ENCODE results near the gene SORCS3. TPM values are rescaled to one million over a fixed set of nuclear protein-coding genes. Genes with fewer than 3 reads are reported as not detected.

SORCS3 gene
- total and polyA plus RNA-seq, 2 of the 4 experiments (the other 2 are of a cell fraction): not detected

GRCh38 chr10:104922810-104923209 is 281.7 kb downstream of the SORCS3 start:
- H3K79me1 ChIP-seq (ENCODE audit: low read depth in 1 of 2, low read length in 2 of 2): no peaks in the 10 kb centered on the region
- H2BK20ac ChIP-seq (ENCODE audit: low read depth, low read length): no peak overlapping the region
- no peak overlapping the region for H3K18ac ChIP-seq (ENCODE audit: low read depth, low read length)
- no peak overlapping the region for H3K4me3 ChIP-seq (ENCODE audit: insufficient read depth, low read depth, low read length)
- no peak overlapping the region for H4K91ac ChIP-seq (ENCODE audit: insufficient read depth, low read depth, low read length)
- WGBS, 2 experiments (ENCODE audit: extremely low coverage in 2 of 2, insufficient read length in 1 of 2): no CpG with 5 or more reads among the region's 3 CpGs
- DNase-seq (no peak), ATAC-seq (ENCODE audit: low read depth) (no peak)
- dilution Hi-C loops (cut with HindIII; ENCODE audit: low sequenced_read_pairs, unreplicated experiment): no loop called here
- H4K8ac ChIP-seq (ENCODE audit: low read depth in 2 of 2, low read length in 2 of 2): no peak overlapping the region
- no peak overlapping the region for H2BK5ac ChIP-seq (ENCODE audit: low read depth, low read length, poor library complexity, severe bottlenecking)
- in situ Hi-C loops (cut with MboI; ENCODE audit: low sequenced_read_pairs): no loop called here
- no peak overlapping the region for H4K5ac ChIP-seq (ENCODE audit: low read depth, low read length)
- BruUV-seq (replicated peaks): no TSS peak
- H3K23ac ChIP-seq (ENCODE audit: low read depth, low read length): no peak overlapping the region
- no peak for TF ChIP-seq USF2 (IDR thresholded peaks at IDR 0.05; ENCODE audit: low read depth, low read length)
- TF ChIP-seq NFE2L2 (IDR thresholded peaks at IDR 0.05; ENCODE audit: low read depth, low read length): no peak
- TF ChIP-seq MAFK (IDR thresholded peaks at IDR 0.05; ENCODE audit: low read depth, low read length): no peak
- TF ChIP-seq RCOR1 (IDR thresholded peaks at IDR 0.05; ENCODE audit: insufficient replicate concordance, low read length): no peak
- TF ChIP-seq RFX5 (IDR thresholded peaks at IDR 0.05; ENCODE audit: low read depth, low read length): no peak
- no peak for TF ChIP-seq POLR2A (IDR thresholded peaks at IDR 0.05; ENCODE audit: low read depth, low read length)
- TF ChIP-seq CTCF (conservative IDR thresholded peaks at IDR 0.05; ENCODE audit: low read depth, low read length): no peak
- no peak for TF ChIP-seq BHLHE40 (IDR thresholded peaks at IDR 0.05; ENCODE audit: low read depth, low read length)
- TF ChIP-seq MXI1 (IDR thresholded peaks at IDR 0.05; ENCODE audit: borderline replicate concordance, low read depth, low read length): no peak
- TF ChIP-seq CEBPB (IDR thresholded peaks at IDR 0.05; ENCODE audit: low read depth, low read length): no peak
- TF ChIP-seq MAZ (IDR thresholded peaks at IDR 0.05; ENCODE audit: borderline replicate concordance, low read depth, low read length): no peak
- no peak for TF ChIP-seq CHD1 (IDR thresholded peaks at IDR 0.05; ENCODE audit: low read depth, low read length)
- TF ChIP-seq SMC3 (IDR thresholded peaks at IDR 0.05; ENCODE audit: low read depth, low read length): no peak
- TF ChIP-seq RAD21 (IDR thresholded peaks at IDR 0.05; ENCODE audit: low read length): no peak
- TF ChIP-seq FOS (IDR thresholded peaks at IDR 0.05; ENCODE audit: low read depth, low read length): no peak
- no peak for TF ChIP-seq ELK1 (IDR thresholded peaks at IDR 0.05; ENCODE audit: borderline replicate concordance, low read depth, low read length)
- H2AFZ ChIP-seq (replicated peaks; ENCODE audit: low read length, poor library complexity): no peak overlapping the region
- H2BK120ac ChIP-seq (ENCODE audit: low read depth, low read length): no peak overlapping the region
- ChIA-PET CTCF (interaction anchor here (0.6 kb wide), 1 partner anchor 432 kb away, joined by 3 read pairs; no protein-coding TSS in a partner anchor), POLR2A (ENCODE audit: unreplicated experiment) (no interaction called here)
- H3K14ac ChIP-seq (replicated peaks; ENCODE audit: low read depth, low read length): no peak overlapping the region
- no peaks in the 10 kb centered on the region for H4K20me1 ChIP-seq (ENCODE audit: insufficient read depth, low read length)
- H3K9me3 ChIP-seq (ENCODE audit: control insufficient read depth, insufficient read depth, low read length): peaks cover 13% of the 10 kb centered on the region; the same call in 1 of the 2 replicates
- H3K27me3 ChIP-seq (ENCODE audit: control insufficient read depth, insufficient read depth, low read length): no peaks in the 10 kb centered on the region
- H2AK9ac ChIP-seq (replicated peaks; ENCODE audit: low read depth, low read length, poor library complexity): no peak overlapping the region
- no peaks in the 10 kb centered on the region for H3K4me1 ChIP-seq (ENCODE audit: control insufficient read depth, insufficient read depth, low read length)
- no peak overlapping the region for H3K4me2 ChIP-seq (ENCODE audit: low read depth, low read length)
- no peak overlapping the region for H3K9ac ChIP-seq (ENCODE audit: low read depth, low read length)
- intact Hi-C loops (cut with micrococcal nuclease): no loop called here
- H3K27ac ChIP-seq (ENCODE audit: insufficient read depth, low read length): no peak overlapping the region
- no peaks in the 10 kb centered on the region for H3K9me1 ChIP-seq (ENCODE audit: insufficient read depth, low read length)
- no peak overlapping the region for H2BK15ac ChIP-seq (ENCODE audit: low read depth, low read length)
- H3K36me3 ChIP-seq (ENCODE audit: control insufficient read depth, insufficient read depth, low read length): no peaks in the 10 kb centered on the region
- no peak overlapping the region for H2AK5ac ChIP-seq (ENCODE audit: low read depth, low read length)
- H3K4ac ChIP-seq (ENCODE audit: low read depth, low read length): no peak overlapping the region
- H3K56ac ChIP-seq (ENCODE audit: extremely low read depth, insufficient read depth, low read length): no peak overlapping the region

All from IMR-90 (cell line).